ENCODE data around the gene CLASP2.
"Not testable (repeated sequence)": the region's sequence is repeated elsewhere in the genome, so short reads cannot be mapped to it uniquely, and the experiment has no call there.

Gene CLASP2

GRCh38 chr3:33687406-33688010 is 30.5 kb downstream of the CLASP2 start:
- no peak for DNase-seq (ENCODE audit: low spot score)

- no peak for DNase-seq (ENCODE audit: low spot score)
Observed at GRCh38 chr3:33682770-33683169, 35.3 kb downstream of the CLASP2 start.

GRCh38 chr3:33681667-33682066 is 36.4 kb downstream of the CLASP2 start:
- DNase-seq (ENCODE audit: low spot score), result no peak

- DNase-seq (ENCODE audit: low spot score), result no peak
Observed at GRCh38 chr3:33678073-33678472, 40.0 kb downstream of the CLASP2 start.

- DNase-seq (ENCODE audit: low spot score), result not testable (repeated sequence)
Observed at GRCh38 chr3:33673436-33673835, 44.6 kb downstream of the CLASP2 start.

GRCh38 chr3:33668618-33669017 is 49.4 kb downstream of the CLASP2 start:
- no peak for DNase-seq (ENCODE audit: low spot score)

GRCh38 chr3:33665294-33665693 is 52.8 kb downstream of the CLASP2 start:
- DNase-seq (ENCODE audit: low spot score), result no peak

- no peak for DNase-seq (ENCODE audit: low spot score)
Observed at GRCh38 chr3:33664195-33664594, 53.9 kb downstream of the CLASP2 start.

- no peak for DNase-seq (ENCODE audit: low spot score)
Observed at GRCh38 chr3:33663042-33663441, 55.0 kb downstream of the CLASP2 start.

GRCh38 chr3:33659856-33660434 is 58.1 kb downstream of the CLASP2 start:
- DNase-seq (ENCODE audit: low spot score), result no peak

GRCh38 chr3:33658991-33659848 is 58.8 kb downstream of the CLASP2 start:
- peak; percentile 99 for DNase-seq (ENCODE audit: low spot score)

GRCh38 chr3:33658621-33658990 is 59.4 kb downstream of the CLASP2 start:
- no peak for DNase-seq (ENCODE audit: low spot score)

GRCh38 chr3:33658039-33658438 is 60.0 kb downstream of the CLASP2 start:
- no peak for DNase-seq (ENCODE audit: low spot score)

GRCh38 chr3:33652736-33653135 is 65.3 kb downstream of the CLASP2 start:
- DNase-seq (ENCODE audit: low spot score), result no peak

- not testable (repeated sequence) for DNase-seq (ENCODE audit: low spot score)
Observed at GRCh38 chr3:33651101-33651500, 67.0 kb downstream of the CLASP2 start.

- no peak for DNase-seq (ENCODE audit: low spot score)
Observed at GRCh38 chr3:33650495-33650894, 67.6 kb downstream of the CLASP2 start.

GRCh38 chr3:33648793-33649192 is 69.3 kb downstream of the CLASP2 start:
- DNase-seq (ENCODE audit: low spot score), result no peak

GRCh38 chr3:33646406-33646805 is 71.6 kb downstream of the CLASP2 start:
- no peak for DNase-seq (ENCODE audit: low spot score)

GRCh38 chr3:33645060-33645647 is 72.9 kb downstream of the CLASP2 start:
- no peak for DNase-seq (ENCODE audit: low spot score)

- DNase-seq (ENCODE audit: low spot score), result no peak
Observed at GRCh38 chr3:33644582-33644981, 73.5 kb downstream of the CLASP2 start.

GRCh38 chr3:33642806-33643205 is 75.2 kb downstream of the CLASP2 start:
- no peak for DNase-seq (ENCODE audit: low spot score)

- no peak for DNase-seq (ENCODE audit: low spot score)
Observed at GRCh38 chr3:33639889-33640288, 78.2 kb downstream of the CLASP2 start.

- DNase-seq (ENCODE audit: low spot score), result no peak
Observed at GRCh38 chr3:33637482-33637881, 80.6 kb downstream of the CLASP2 start.
